Upper lobe of right lung (tissue), 1 donor: ENCODE results near the gene CST4. TPM values are rescaled to one million over a fixed set of nuclear protein-coding genes. Genes with fewer than 3 reads are reported as not detected.
"Not testable (repeated sequence)": the region's sequence is repeated elsewhere in the genome, so short reads cannot be mapped to it uniquely, and the experiment has no call there.

Experiments used
- ATAC-seq: fragments of 200-7000 bp; cut with Tn5 transposase; one replicate; pipeline ENCODE4 v1.9.1; 2020; ENCODE audit warnings: mild to moderate bottlenecking, moderate library complexity
- DNase-seq: peaks from one replicate; pipeline ENCODE4 v3.0.0-alpha.2; 2020
- H3K27ac ChIP-seq: fragments of 200-600 bp; one replicate; pipeline ENCODE4 v1.8.0; 2022
- H3K27me3 ChIP-seq: fragments of 200-600 bp; one replicate; pipeline ENCODE4 v1.8.0; 2022; ENCODE audit warnings: mild to moderate bottlenecking
- H3K36me3 ChIP-seq: fragments of 200-600 bp; one replicate; pipeline ENCODE4 v1.8.0; 2022
- H3K4me1 ChIP-seq: fragments of 200-600 bp; one replicate; pipeline ENCODE4 v1.8.0; 2022
- H3K4me3 ChIP-seq: fragments of 200-600 bp; one replicate; pipeline ENCODE4 v1.8.0; 2022; ENCODE audit warnings: mild to moderate bottlenecking
- H3K9me3 ChIP-seq: fragments of 200-600 bp; one replicate; pipeline ENCODE4 v1.8.0; 2022
- intact Hi-C: fragments of 100-400 bp; cut with DNase I; formaldehyde crosslinking; loops from one replicate; pipeline ENCODE4 v1.11.0; 2022
- long read RNA-seq: library from polyadenylated mRNA; unstranded; transcript quantifications from one replicate; pipeline ENCODE4 v2.0.0, GENCODE V29; 2021
- total RNA-seq: library from RNA; stranded (reverse); fragmentation: NEBNext Ultra II Directional; extraction: Animal tissue kit (Norgen Biotek cat#: 25700); gene quantifications from one replicate; pipeline ENCODE4 v1.2.1, GENCODE V29; 2021
- TF ChIP-seq, protein P1 (sequence below): fragments of 200-600 bp; IDR thresholded peaks from one replicate; pipeline ENCODE4 v1.8.0; 2022; ENCODE audit warnings: antibody characterized with exemption
- donor health status: DM: no; HTN: yes; CAD: no; lungs with severe emphysema.

The CST4 gene, protein sequence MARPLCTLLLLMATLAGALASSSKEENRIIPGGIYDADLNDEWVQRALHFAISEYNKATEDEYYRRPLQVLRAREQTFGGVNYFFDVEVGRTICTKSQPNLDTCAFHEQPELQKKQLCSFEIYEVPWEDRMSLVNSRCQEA
- total RNA-seq = not detected
- long read RNA-seq = 0 reads

DNA sequence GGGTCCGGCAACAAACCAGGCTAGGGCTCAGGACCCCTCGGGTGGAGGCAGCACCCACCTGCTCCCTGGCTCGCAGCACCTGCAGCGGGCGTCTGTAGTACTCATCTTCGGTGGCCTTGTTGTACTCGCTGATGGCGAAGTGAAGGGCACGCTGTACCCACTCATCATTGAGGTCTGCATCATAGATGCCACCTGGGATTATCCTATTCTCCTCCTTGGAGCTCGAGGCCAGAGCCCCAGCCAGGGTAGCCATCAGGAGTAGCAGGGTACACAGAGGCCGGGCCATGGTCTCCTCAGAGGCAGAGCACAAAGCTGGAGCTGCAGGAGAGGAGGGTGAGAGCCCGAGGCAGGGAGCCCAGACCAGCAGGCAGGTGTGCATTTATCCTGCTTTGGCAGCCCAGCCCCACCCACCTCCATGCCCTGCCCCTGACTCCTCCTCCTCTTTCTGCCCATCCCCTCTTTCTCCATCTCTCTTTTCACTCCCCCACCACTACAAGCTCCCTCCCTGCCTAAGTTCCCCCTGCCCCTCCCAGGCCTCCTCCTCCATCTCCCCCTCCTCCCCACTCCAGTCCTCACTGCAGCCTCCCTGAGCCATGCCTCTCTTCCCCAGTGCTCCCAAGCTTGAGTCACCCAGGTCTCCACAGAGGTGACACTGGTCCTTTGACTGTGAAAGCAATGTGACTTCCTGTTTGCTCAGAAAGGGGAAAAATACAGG lies at the start of gene CST4:
CST4 (minus strand) TSS at position 355 of the 715 bp plus-strand sequence; CDS start at position 286, 69 bp downstream.
- H3K27ac ChIP-seq, H3K36me3 ChIP-seq, H3K27me3 ChIP-seq, intact Hi-C loops, ATAC-seq, H3K9me3 ChIP-seq, H3K4me1 ChIP-seq, DNase-seq, H3K4me3 ChIP-seq: not testable (repeated sequence)

DNA sequence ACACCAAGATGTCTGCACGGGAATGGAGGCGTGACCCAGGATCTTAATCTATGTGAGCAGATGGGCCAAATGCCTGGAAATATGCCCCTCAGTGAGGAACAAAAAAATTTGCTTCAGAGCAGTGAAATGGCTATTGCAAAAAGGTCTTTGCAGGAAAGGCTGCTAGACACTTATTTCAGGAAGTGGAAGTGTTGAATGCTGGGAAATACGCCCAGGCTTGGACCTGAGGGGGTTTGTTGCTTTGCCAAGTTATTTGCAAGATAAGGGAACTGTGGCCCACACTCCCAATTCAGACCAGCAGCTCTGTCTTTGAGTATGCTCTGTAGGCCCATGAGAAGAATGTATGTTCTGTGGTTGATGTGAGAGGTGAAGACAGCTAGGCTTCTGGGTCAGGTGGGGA lies 46.6 kb upstream of the CST4 start:
- H3K36me3 ChIP-seq, H3K27ac ChIP-seq, DNase-seq, intact Hi-C loops, H3K27me3 ChIP-seq, H3K4me3 ChIP-seq, H3K9me3 ChIP-seq, H3K4me1 ChIP-seq, ATAC-seq: not testable (repeated sequence)

DNA sequence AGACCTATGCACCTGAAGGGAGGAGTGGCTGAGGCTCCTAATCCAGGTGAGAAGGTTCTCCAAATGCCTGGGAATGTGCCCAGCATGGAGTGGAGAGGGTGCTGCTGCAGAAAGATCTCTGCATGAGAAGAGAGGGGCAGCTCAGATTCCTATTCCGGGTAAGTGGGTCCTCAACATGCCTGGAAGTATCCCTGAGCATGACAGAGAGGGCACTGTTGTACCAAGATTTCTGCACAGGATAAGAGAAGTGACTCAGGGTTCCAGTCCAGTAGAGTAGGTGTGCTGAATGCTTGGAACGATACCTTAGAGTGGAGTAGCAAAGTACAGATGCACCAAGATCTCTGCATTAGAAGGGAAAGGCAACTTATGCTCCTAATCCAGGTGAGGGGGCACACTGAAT lies 46.1 kb upstream of the CST4 start:
- peak; percentile 79 for ATAC-seq
- intact Hi-C loops = not testable (repeated sequence)

DNA sequence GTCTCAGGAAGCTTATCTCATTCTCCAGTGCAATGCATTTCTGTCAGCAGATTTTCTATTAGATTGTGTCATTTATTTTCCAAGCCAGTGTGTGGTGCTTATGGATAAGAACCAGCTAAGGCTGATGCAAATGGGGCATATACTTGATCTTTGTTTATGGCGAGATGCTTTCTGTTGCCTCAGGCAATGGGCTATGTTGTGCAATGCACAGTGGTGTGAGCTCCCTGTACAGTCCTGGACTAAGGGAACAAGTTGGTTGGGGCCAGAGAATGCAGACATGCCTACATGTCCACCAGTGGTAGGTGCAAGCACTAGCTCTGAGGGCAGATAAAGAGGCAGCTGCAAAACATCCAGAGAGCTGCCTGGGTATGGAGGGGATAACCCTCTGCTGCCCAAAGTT lies 45.6 kb upstream of the CST4 start:
- H3K27me3 ChIP-seq, H3K9me3 ChIP-seq, H3K36me3 ChIP-seq, H3K4me3 ChIP-seq, intact Hi-C loops, H3K4me1 ChIP-seq, H3K27ac ChIP-seq, DNase-seq: not testable (repeated sequence)
- ATAC-seq = peak; percentile 46

More for the DNA sequence above, 46.1 kb upstream of the CST4 start:
- not testable (repeated sequence) for H3K4me1 ChIP-seq, H3K9me3 ChIP-seq, H3K4me3 ChIP-seq, H3K36me3 ChIP-seq, H3K27me3 ChIP-seq, H3K27ac ChIP-seq, DNase-seq

DNA sequence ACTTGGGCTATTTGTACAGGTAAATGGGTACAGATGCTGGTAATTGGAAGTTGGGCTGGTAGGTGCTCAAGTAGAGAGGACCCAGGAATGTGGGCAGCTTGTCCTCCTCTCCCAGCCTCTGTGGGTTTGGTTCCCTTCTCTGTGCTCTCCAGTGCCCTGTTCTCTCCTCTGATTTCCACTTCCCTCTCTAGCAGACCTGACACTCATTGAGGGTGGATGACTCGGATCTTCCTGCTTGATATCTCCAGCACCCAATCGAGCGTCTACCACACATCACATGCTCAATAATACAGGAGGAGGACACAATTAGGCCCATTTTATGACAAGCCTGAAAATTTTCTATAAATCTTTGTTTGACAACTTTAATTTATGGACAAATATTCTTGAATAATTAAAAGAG lies 38.2 kb upstream of the CST4 start:
- DNase-seq (no peak), ATAC-seq (no peak)
- TF ChIP-seq, protein P1, sequence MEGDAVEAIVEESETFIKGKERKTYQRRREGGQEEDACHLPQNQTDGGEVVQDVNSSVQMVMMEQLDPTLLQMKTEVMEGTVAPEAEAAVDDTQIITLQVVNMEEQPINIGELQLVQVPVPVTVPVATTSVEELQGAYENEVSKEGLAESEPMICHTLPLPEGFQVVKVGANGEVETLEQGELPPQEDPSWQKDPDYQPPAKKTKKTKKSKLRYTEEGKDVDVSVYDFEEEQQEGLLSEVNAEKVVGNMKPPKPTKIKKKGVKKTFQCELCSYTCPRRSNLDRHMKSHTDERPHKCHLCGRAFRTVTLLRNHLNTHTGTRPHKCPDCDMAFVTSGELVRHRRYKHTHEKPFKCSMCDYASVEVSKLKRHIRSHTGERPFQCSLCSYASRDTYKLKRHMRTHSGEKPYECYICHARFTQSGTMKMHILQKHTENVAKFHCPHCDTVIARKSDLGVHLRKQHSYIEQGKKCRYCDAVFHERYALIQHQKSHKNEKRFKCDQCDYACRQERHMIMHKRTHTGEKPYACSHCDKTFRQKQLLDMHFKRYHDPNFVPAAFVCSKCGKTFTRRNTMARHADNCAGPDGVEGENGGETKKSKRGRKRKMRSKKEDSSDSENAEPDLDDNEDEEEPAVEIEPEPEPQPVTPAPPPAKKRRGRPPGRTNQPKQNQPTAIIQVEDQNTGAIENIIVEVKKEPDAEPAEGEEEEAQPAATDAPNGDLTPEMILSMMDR = no peak
- H3K27me3 ChIP-seq = no peaks in the 10 kb centered on the region
- no peak overlapping the region for H3K27ac ChIP-seq
- no peak overlapping the region for H3K4me3 ChIP-seq
- no peaks in the 10 kb centered on the region for H3K4me1 ChIP-seq
- H3K9me3 ChIP-seq = no peaks in the 10 kb centered on the region
- no peaks in the 10 kb centered on the region for H3K36me3 ChIP-seq
- intact Hi-C loops = no loop called here

DNA sequence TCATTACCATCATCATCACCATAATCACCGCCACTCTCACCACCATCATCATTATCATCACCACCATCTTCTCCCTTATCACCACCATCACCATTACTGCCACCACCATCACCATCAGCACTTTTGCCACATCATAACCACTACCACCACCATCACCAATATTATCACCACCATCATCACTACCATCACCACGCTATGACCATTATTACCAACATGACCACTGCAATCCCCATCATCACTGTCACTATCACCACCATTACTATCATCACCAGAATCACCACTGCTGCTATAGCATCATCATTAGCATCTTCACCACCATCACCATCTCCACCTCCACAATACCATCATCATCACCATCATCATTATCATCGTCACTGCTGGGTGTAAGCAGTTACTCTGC lies 36.3 kb upstream of the CST4 start:
- intact Hi-C loops = no loop called here

DNA sequence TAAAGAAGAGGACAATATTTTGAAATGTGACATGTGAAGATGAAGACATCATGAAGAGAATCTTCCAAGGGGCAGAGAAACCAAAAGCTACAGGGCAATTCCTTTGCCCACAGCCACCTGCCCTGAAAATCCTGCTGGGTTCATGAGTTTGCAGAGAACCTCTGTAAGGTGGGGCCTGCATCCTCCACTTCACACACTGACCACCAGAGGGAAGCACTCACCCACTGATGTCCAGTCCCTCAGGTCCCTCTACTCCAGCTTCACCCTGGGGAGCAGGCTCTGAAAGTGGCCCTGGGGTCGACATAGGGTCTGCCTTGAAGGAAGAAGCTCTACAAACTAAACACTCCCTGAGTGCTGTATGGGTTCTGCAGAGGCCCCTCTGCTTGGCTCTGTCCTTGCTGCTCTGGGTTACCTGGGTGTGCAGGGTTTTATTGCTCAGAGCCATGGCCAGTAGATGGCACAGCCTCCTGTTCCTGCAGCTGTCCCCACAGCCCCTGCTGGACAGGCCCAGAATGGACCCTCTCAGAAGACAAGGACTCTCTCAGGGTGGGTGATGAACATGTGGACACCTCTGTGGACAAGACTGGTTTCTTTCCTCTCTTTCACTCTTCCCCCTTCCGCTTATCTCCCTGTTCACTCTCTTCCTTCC lies 34.9 kb upstream of the CST4 start:
- H3K9me3 ChIP-seq, H3K27ac ChIP-seq, DNase-seq, H3K27me3 ChIP-seq, H3K4me3 ChIP-seq, H3K36me3 ChIP-seq, intact Hi-C loops, H3K4me1 ChIP-seq: not testable (repeated sequence)
- peak; percentile 93 for ATAC-seq
- TF ChIP-seq, protein P1 = peak; percentile 54

More for the DNA sequence above, 36.3 kb upstream of the CST4 start:
- Histone ChIP-seq H3K9me3 (no peaks in the 10 kb centered on the region), H3K27ac (no peak overlapping the region), H3K27me3 (no peaks in the 10 kb centered on the region), H3K36me3 (no peaks in the 10 kb centered on the region), H3K4me3 (no peak overlapping the region), H3K4me1 (no peaks in the 10 kb centered on the region)
- no peak for DNase-seq
- ATAC-seq = no peak
- TF ChIP-seq, protein P1 = no peak

DNA sequence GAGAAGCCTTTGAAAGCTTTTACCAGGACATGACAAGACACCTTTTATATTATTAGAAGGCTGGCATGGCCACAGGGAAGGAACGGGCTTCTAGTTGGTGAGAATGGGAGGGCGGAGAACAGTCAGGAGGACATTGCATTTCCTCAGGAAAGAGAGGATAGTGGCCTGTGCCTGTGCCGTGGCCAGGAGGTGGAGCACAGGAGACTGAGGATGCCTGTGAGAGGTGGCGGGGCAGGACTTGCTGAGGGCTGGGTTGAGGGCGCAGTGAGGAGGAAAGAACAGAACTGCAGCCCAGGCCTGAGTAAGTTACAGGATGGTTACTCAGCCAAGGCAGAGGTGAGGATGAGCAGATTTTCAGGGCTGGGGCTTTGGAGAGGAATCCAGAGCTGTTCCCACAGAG lies 34.0 kb upstream of the CST4 start:
- H3K27me3 ChIP-seq, H3K4me3 ChIP-seq, DNase-seq, H3K27ac ChIP-seq, H3K36me3 ChIP-seq, ATAC-seq, H3K4me1 ChIP-seq, H3K9me3 ChIP-seq, intact Hi-C loops: not testable (repeated sequence)
